Adrenal gland (tissue), 12 donors: ENCODE results near the gene BLVRA. TPM values are rescaled to one million over a fixed set of nuclear protein-coding genes. Genes with fewer than 3 reads are reported as not detected.

ENCODE experiments used
- DNase-seq, 7 donors: peaks; one replicate each; pipeline ENCODE4 v3.0.0-alpha.2; 2019 to 2020
- H3K27ac ChIP-seq, 5 donors: fragments of 200-600 bp; sonication (generic) in 4 of 5; 1 replicate in 3 of 5; 2 replicates in 2 of 5; pipeline versions ENCODE4 v1.5.1 to v1.8.0; 2016 to 2020; ENCODE audit warnings: mild to moderate bottlenecking in 1 of 5
- H3K27me3 ChIP-seq: fragments of 200-600 bp; 2 replicates; pipeline ENCODE4 v1.8.0; 2021
- H3K36me3 ChIP-seq, 2 donors: fragments of 200-600 bp; replicated peaks in 1 of 2; 1 replicate in 1 of 2; 2 replicates in 1 of 2; pipeline versions ENCODE4 v1.5.1 to v1.8.0; 2018 to 2022
- H3K4me1 ChIP-seq, 2 donors: fragments of 200-600 bp; replicated peaks in 1 of 2; 1 replicate in 1 of 2; 2 replicates in 1 of 2; pipeline versions ENCODE4 v1.5.1 to v1.8.0; 2018 to 2021
- H3K4me3 ChIP-seq, 4 donors: fragments of 200-600 bp; sonication (generic) in 3 of 4; one replicate each; pipeline ENCODE4 v1.5.1; 2016 to 2018
- H3K9me3 ChIP-seq, 3 donors: fragments of 200-600 bp; sonication (generic) in 1 of 3; replicated peaks in 1 of 3; 1 replicate in 2 of 3; 2 replicates in 1 of 3; pipeline versions ENCODE4 v1.5.1 to v1.8.0; 2016 to 2021
- POLR2A ChIP-seq, 2 donors: fragments of 450-650 bp; IDR thresholded peaks; one replicate each; pipeline ENCODE4 v1.6.1; 2017; ENCODE audit warnings: antibody characterized with exemption in 2 of 2, mild to moderate bottlenecking in 2 of 2, moderate library complexity in 1 of 2
- WGBS, 4 donors: extraction: QIAGEN DNeasy Blood & Tissue Kit in 2 of 4; methylation state at CpG; one replicate each; pipeline versions ENCODE4 v1.1.5 to v1.1.7; 2013 to 2017; 5-methylcytosine and 5-hydroxymethylcytosine counted together
- intact Hi-C, 2 donors: fragments of 100-400 bp; cut with DNase I; formaldehyde crosslinking; loops; one replicate each; pipeline versions ENCODE4 v1.14.1 to v1.15.0; 2022 to 2023
- polyA plus RNA-seq, 3 donors: library from polyadenylated mRNA; stranded (reverse); fragments of 200-250 nt in 2 of 3; fragments of 350-450 nt in 1 of 3; fragmentation: Illumina TruSeq in 1 of 3; extraction: RNeasy Lipid Tissue Mini Kit (QIAGEN cat#74804) in 1 of 3; gene quantifications; one replicate each; pipeline ENCODE4 v1.2.3, GENCODE V29; 2013 to 2014
- total RNA-seq, 9 donors: library from RNA; depleted of rRNA in 4 of 9; stranded (reverse); fragments of >200 nt in 4 of 9; fragments of 120-200 nt in 1 of 9; fragmentation: NEBNext Ultra II Directional in 1 of 9; extraction: Animal tissue kit (Norgen Biotek cat#: 25700) in 1 of 9; gene quantifications; one replicate each; pipeline versions ENCODE4 v1.1.0 to v1.2.4, GENCODE V29; 2013 to 2023
- TF ChIP-seq, protein P1 (sequence below), 6 experiments: fragments of 450-650 bp in 4 of 6; fragments of 200-600 bp in 2 of 6; sonication (generic) in 1 of 6; IDR thresholded peaks; 1 replicate in 5 of 6; 2 replicates in 1 of 6; pipeline versions ENCODE4 v1.5.1 to v1.8.0; 2016 to 2021; ENCODE audit warnings: antibody characterized with exemption in 6 of 6, mild to moderate bottlenecking in 2 of 6, moderate library complexity in 1 of 6
- donor health status: healthy with polysubstance abuse.
- donor health status: Bipolar disorder and iron deficiency.
- donor health status: DM: yes; HTN: yes; CAD: no.
- donor health status: DM: no; HTN: no; CAD: no.
- donor health status: DM: no; HTN: no; CAD: no.
- donor health status: DM: yes; HTN: yes; CAD: no.

The BLVRA gene
- total and polyA plus RNA-seq, 12 donors: 7.7 to 56.3 (median 36.5) TPM

DNA sequence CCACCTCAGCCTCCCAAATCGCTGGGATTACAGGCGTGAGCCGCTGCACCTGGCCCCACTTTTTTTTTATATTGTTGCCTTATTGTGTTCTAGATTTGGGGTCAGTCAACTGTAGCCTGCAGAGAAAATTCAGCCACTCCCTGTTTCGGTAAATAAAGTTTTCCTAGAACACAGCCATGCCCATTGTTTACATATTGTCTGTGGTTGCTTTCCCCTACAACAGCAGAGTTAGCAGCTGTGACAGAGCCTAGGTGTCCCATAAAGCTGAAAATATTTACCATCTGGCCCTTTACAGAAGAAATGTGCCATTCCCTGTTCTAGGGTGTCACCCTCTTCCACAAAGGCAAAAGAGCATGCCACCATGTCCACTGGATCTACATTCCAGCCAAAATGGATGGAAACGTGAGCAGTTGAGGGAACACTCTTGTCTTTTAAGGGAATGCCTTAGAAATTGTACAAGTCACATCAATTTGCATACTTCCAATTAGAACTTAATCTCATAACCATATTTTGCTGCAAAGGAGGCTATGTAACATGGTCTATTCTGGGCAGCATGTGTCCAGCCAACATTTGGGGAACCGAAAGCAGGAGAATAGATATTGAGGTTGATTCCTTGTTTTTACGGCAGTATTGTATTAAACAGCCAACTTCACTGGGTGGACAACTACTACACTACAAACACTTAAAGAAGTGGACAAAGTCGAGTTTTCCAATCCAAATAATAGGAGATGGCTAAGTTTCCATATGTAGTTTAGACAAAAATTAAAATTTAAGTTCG lies 11.0 kb upstream of the BLVRA start:
- intact Hi-C loops: no loop called here
- no peak overlapping the region for H3K4me3 ChIP-seq
- no peaks in the 10 kb centered on the region for H3K36me3 ChIP-seq
- H3K27ac ChIP-seq: no peak overlapping the region
- WGBS, 4 donors: 80 to 87% (median 83%) methylated on average over 9 of the region's 9 CpGs
- DNase-seq: no peak
- H3K9me3 ChIP-seq: no peaks in the 10 kb centered on the region
- no peaks in the 10 kb centered on the region for H3K27me3 ChIP-seq
- no peak for TF ChIP-seq POLR2A (IDR thresholded peaks at IDR 0.05)
- TF ChIP-seq, protein P1, sequence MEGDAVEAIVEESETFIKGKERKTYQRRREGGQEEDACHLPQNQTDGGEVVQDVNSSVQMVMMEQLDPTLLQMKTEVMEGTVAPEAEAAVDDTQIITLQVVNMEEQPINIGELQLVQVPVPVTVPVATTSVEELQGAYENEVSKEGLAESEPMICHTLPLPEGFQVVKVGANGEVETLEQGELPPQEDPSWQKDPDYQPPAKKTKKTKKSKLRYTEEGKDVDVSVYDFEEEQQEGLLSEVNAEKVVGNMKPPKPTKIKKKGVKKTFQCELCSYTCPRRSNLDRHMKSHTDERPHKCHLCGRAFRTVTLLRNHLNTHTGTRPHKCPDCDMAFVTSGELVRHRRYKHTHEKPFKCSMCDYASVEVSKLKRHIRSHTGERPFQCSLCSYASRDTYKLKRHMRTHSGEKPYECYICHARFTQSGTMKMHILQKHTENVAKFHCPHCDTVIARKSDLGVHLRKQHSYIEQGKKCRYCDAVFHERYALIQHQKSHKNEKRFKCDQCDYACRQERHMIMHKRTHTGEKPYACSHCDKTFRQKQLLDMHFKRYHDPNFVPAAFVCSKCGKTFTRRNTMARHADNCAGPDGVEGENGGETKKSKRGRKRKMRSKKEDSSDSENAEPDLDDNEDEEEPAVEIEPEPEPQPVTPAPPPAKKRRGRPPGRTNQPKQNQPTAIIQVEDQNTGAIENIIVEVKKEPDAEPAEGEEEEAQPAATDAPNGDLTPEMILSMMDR (IDR thresholded peaks at IDR 0.05): no peak
- no peaks in the 10 kb centered on the region for H3K4me1 ChIP-seq

DNA sequence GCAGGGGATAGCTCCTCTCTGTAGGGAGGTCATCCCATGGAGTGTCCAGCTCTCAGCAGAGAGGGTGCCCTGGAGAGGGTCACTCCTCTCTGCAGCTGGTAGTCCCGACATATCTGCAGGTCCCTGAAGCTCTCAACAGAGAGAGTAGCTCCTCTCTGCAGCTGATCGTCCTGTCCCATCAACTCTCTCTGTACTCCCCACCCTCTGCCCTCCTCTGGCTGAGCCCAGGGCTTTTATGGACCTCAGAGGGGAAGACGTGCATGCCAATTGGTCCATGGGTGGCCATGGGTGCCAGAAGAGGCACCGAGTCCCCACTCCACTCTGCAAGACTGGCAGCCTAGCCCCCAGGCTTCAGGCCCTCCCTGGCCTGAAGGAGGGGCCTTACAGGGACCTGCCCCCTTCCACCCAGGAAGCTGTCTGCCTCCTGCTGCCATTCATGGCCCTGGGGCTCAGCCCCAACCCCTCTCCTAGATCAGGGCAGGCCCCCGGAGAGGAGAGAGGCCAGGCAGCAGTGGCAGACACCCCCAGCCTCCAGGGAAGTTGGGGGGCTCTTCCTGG lies 9.0 kb upstream of the BLVRA start:
- 40 to 76% (median 71%) methylated on average over 2 to 5 of the region's 5 CpGs for WGBS, 4 donors
- TF ChIP-seq, protein P1 (IDR thresholded peaks at IDR 0.05): no peak
- TF ChIP-seq POLR2A (IDR thresholded peaks at IDR 0.05): no peak

DNA sequence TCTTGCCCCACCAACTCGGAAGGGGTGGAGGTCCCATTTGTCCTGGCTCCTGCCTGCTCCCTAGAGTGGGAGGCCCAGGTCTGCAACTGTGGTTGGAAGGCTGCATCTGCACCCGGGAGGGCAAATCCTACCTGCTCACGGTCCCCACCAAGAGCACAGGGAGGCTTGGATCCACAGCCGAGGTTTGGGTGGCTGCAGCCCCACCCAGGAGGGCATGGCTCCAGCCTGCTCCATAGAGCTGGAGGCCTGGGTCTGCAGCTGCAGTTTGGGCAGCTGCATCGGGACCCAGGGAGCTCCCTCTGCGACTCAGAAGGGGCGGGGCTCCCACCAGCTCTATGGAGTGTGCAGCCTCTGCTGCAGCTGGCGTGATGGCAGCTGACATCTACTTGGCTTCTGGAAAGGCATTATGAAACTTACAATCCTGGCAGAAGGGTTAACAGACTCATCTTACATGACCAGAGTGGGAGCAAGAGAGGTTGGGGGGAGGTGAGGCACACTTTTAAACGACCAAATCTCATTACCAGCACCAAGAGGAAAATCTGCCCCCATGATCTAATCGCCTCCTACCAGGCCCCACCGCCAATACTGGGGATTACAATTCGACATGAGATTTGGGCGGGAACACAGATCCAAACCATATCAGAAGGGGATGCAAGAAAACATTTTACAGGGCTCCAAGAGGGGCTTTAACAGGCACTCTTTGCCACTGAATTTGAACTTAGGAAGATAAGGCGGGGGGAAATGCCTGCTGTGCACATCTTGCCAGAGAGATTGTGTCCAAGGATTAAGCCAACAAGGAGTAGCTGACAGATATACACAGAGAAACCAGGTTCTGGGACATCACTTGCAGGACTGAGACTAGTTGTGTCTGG lies 8.2 kb upstream of the BLVRA start:
- TF ChIP-seq POLR2A (IDR thresholded peaks at IDR 0.05): no peak
- TF ChIP-seq, protein P1 (IDR thresholded peaks at IDR 0.05): no peak
- Histone ChIP-seq H3K27me3 (no peaks in the 10 kb centered on the region), H3K27ac (no peak overlapping the region), H3K9me3 (no peaks in the 10 kb centered on the region), H3K36me3 (no peaks in the 10 kb centered on the region), H3K4me3 (no peak overlapping the region), H3K4me1 (no peaks in the 10 kb centered on the region)
- DNase-seq: no peak
- intact Hi-C loops: no loop called here
- WGBS, 4 donors: 72 to 83% (median 76%) methylated on average over 10 to 14 of the region's 14 CpGs

More for the DNA sequence above, 9.0 kb upstream of the BLVRA start:
- no peaks in the 10 kb centered on the region for H3K27me3 ChIP-seq
- no peak overlapping the region for H3K4me3 ChIP-seq
- no peak for DNase-seq
- intact Hi-C loops: no loop called here
- no peaks in the 10 kb centered on the region for H3K9me3 ChIP-seq
- H3K36me3 ChIP-seq: no peaks in the 10 kb centered on the region
- no peak overlapping the region for H3K27ac ChIP-seq
- no peaks in the 10 kb centered on the region for H3K4me1 ChIP-seq

GRCh38 chr7:43752411-43752810 lies 6.1 kb upstream of the BLVRA start:
- DNase-seq: no peak
- TF ChIP-seq, protein P1 (IDR thresholded peaks at IDR 0.05): no peak
- no peak for TF ChIP-seq POLR2A (IDR thresholded peaks at IDR 0.05)
- H3K27me3 ChIP-seq: no peaks in the 10 kb centered on the region
- no peak overlapping the region for H3K4me3 ChIP-seq
- H3K27ac ChIP-seq: no peak overlapping the region
- H3K4me1 ChIP-seq: no peaks in the 10 kb centered on the region
- intact Hi-C loops: no loop called here
- no peaks in the 10 kb centered on the region for H3K36me3 ChIP-seq
- H3K9me3 ChIP-seq: no peaks in the 10 kb centered on the region
- WGBS, 4 donors: 78 to 85% (median 79%) methylated on average over 3 of the region's 3 CpGs
